Measurements from ENCODE around the gene MAPKAPK2.

MAPKAPK2 gene

DNA sequence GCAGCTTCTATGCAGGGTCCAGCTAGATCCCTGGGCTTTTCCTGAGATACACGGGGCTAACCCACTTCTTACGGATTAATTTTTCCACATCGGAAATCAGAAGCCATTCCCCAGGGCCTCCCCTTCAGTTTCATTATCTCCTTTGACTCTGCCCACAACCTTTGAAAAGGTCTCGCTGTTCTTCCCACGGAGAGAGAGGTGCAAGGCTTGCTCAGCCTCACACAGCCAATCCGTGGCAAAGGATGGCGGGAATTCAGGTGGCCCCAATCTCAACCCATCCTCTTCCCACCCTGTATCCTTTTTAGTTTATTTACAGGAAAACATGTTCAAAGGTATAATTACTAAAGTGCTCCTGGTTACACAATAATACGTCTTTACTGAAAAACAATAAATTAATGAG is 702 bp upstream of the MAPKAPK2 start:
- no peak for DNase-seq (ENCODE audit: low read depth)

DNA sequence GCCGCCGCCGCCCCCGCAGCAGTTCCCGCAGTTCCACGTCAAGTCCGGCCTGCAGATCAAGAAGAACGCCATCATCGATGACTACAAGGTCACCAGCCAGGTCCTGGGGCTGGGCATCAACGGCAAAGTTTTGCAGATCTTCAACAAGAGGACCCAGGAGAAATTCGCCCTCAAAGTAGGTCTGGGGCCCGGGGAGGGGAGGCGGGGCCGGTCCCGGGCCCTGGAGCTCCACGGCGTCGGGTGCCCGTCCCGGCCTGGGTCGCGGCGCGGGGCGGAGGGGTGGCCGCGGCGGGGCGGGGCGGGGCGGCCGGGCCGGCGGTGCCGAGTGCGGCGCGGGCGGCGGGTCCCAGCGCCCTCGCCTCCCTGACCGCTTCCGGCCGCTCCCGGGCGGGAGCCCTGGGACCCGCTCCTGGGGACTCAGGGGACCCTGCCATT is 646 bp downstream of the MAPKAPK2 start:
- DNase-seq (ENCODE audit: low read depth), result peak; percentile 57

DNA sequence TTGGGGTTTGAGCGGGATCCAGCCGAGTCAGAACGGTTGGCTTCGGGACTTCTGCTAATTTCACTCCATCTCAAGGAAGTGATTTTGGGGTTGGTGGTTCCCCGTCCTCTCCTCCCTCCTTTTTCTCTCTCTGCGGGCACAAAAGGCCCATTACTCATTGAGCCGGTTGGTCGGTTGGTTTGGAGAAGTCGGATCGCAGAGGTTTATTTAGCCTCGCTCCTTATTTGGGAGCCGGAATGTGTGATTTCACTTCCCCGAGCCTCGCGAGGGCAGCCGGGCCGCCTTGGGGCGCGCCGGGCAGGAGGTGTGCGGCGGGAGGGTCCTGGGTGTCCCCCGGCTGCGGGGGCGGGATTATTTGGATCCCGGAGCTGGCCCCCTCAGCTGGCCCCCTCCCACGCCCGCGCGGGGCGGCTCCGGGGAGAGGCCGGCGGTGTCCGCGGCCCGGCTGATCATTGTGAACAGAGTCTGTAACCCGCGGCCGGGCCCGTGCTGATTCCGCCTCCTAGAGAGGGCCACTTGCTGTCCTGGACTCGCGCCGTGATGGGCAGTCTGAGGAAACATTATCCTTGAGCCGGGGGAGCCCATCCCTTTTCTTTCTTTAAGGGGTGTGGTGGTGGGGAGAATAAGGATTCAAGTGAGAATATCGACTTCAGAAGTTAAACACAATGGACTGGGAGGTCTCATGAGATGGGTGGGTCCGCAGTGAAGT is 1.2 kb downstream of the MAPKAPK2 start:
- DNase-seq (ENCODE audit: low read depth), result peak; percentile 84

DNA sequence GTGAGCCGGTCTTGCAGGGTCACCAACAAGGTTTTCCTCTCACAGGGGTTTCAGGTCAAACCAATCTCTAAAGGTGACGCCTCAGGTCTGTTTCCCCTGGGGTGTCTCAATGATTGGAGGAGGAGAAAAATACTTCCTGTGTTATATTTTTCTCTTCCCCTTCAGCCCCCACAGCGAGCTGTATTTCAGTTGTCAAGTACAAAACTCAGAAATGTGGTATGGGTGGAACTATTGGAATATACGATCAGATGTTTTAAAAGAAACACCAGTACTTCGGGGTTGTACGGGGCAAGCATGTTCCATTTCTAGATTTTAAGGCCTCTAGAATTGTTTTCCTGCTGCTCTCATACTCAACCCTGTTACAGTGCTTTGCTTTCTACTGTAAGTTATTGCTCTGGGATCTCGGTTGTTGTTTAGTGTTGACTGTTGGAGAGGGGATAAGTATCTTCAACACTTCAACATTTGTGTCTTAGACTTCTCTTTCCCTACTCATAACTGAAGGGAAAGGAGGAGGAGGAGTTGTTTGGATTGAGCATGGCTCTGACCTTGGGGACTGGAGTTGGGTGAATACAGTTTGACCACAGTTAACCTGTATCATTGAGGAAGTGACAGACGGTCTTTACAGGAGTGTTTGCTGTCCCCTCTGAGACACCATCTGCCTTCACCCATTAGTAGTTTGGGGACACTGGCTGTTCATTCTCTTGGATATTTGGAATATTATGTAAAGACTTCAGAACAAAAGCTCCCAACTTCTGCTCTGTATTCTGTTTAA is 2.0 kb downstream of the MAPKAPK2 start:
- peak; percentile 34 for DNase-seq (ENCODE audit: low read depth)

DNA sequence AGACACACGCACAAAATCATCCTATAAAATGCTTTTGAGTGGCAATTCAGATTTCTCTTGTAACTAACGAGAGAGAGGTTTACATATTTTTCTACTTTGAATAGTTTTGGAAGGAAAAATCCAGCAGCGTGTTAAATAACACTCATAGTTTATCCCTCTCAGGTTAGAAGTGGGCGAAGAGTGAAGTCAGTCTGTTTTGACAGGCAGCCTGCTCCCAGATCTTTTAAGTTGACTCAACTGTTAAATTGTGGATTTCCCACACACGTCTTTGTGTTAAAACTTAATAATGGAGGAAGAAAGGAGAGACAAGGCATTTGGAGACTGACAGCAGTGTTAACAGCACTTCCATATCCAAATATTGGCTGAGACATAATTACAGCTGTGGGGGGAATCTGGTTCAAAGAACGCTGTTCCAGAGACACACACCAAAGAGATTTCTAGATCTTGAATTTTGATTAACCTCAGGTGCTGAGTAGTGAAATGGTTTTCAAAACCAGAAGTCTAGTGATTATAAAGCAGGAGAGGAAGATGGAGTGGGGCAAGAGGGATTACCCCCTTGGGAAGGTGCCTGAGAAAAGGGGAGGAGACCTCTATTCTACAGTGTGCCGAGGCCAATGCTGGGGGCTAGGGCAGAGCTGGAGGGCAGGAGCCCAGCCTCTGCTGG is 2.7 kb downstream of the MAPKAPK2 start:
- no peak for DNase-seq (ENCODE audit: low read depth)

DNA sequence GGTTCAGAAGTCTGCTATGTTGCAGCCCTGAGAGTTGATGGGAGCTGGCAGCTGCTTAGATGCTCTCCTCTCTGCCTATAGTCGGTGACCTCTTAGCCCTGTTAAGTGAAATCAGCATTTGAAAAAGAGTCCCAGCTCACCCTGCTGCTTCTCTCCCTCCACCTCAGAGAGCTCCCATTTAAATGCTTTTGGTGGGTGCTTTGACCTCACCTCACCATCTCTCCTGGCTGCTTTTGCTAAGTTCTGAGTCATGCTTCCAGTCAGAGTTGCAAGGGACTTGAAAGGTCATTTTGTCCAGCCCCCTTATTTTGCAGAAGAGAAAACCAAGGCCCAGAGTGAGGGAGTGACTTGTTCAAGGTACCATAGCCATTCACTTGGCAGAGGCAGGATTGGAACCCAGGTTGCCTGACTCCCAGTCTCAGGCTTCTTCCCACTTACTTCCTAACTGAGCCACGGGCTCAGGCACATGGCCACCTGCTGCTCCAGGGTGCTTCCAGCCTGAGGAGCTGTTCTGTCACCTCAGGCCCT is 3.3 kb downstream of the MAPKAPK2 start:
- DNase-seq (ENCODE audit: low read depth), result peak; percentile 74

DNA sequence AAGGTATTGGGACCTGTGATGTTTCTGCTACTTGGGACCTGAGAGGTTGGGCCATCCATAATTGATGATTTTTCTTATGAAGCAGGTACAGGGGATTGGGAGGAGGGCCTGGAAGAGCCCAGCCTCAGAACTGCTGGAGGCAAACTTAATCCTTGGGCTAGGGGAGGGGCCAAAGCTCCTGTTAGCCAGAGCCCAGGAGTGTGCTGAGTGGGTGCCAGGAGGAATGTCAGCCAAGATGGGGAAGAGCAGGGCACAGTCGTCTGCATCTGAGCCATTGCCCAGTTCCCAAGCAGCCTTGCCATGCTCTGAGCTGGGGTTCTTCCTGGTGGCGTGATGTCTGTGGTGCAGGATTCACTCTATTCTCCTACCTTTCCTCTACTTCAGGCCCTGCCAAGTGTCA is 5.8 kb downstream of the MAPKAPK2 start:
- no peak for DNase-seq (ENCODE audit: low read depth)

DNA sequence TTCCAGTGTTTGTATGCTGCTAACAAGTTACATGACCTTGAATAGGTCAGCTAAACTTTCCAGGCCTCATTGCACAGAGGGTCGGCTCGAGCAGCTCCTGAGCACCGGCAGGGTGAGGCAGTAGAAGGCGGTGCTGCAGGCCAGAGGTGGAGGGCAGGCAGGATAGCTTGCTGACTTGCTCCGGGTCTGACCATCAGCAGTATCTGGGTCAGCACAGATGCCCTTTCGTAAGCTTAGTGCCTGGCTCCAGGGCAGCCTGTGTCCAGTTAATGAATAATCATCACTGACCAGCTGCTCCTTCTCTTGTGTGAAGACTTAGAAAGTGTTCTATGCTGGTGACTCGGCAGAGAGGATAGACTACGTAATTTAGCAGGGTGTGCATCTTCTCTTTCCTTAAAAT is 6.9 kb downstream of the MAPKAPK2 start:
- no peak for DNase-seq (ENCODE audit: low read depth)

DNA sequence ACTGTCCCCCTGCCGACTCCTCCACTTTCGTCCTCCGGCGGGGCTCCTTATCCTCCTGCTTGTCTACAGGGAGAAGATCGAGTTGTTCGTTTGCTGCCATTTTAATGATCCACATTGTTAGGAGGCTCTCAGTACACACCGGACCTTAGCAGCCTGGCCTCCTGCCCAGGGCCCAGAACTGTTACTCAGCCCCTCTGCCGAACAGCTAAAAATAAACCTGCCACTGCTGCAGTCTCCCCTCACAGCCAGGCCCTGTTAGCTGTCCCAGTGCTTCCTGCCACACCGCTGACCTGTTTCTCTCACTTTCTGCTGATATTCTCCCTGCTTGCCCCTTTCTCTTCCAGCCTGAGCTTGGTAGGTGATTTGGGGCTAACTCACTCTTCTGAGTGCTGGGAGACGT is 8.3 kb downstream of the MAPKAPK2 start:
- DNase-seq (ENCODE audit: low read depth), result peak; percentile 76

DNA sequence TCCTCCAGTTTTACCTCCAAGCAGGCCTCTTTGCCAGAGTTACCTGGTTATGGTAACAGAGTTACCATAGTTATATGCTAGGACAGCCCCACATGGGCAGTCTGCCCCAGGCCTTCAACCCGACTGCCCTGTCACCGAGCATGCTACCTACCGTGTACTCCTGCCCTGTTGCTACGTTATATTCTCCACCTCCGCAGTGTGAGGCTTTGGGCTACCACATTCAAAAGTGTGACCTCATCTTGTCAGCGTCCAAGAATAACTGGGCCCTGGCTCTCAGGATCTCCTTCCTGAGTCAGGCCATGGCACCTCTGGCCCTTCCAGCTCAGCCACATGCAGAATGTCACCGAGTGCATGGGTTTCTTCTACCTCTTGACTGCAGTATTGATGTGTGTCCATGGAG is 8.9 kb downstream of the MAPKAPK2 start:
- peak; percentile 44 for DNase-seq (ENCODE audit: low read depth)

DNA sequence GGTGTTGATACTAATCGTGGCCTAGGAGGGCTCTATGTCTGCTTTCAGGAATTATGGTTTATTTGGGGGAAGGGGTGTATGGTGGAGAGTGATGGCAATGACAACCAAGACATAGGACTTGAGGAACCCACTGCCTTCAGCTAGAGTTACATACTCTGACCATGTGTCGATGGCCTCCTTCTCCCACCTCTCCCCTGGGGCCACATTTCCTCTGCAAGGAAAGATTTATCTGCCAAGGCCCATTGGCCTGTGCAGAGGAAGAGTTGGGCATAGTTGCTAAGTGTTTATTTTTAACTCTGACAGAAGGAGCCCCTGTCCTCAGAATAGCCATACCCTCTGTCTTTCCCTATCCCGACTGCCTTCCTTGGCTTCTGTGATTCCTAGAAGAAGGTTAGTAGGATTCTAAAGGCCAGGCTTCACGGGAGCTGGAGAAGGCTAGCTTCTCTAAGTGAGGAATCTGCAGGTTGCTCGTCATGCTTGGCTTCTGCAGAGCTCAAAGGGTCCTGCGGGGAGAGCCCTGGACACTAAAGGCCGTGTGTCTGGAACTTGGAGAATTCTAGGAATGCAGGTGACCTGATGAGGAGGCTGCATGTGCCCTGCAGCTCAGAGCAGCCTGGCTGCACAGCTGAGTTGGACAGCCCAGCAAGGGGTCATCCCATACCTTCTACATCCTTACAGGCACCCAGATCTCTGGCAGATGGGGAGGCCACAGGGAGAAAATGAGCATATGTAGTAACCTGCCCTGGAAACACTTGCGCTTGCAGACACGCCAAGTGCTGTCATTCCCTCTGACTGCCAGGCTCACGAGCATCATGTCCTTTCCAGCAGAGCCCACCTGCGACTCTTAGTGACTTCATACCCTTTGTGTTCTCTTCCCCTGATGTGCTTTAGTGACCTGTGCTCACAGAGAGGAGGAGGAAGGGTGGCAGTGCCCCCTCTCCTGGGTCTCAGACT is 9.7 kb downstream of the MAPKAPK2 start:
- DNase-seq (ENCODE audit: low read depth), result no peak

DNA sequence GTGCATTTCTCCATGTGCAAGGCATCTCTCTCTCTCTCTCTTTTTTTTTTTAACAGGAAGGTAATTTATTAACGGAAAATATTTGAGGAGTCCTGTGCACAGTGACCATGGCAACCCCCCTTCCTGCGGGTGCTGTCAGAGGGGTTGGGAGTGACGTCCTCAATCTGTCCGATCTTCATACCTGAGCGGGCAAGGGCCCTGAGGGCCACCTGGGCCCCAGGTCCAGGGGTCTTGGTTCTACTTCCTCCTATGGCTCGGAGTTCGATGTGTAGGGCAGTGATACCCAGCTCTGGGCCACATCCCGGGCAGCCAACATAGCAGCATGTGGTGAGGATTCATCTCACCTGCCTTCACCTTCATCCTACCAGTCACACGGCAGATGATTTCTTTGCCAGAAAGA is 11.0 kb downstream of the MAPKAPK2 start:
- no peak for DNase-seq (ENCODE audit: low read depth)

DNA sequence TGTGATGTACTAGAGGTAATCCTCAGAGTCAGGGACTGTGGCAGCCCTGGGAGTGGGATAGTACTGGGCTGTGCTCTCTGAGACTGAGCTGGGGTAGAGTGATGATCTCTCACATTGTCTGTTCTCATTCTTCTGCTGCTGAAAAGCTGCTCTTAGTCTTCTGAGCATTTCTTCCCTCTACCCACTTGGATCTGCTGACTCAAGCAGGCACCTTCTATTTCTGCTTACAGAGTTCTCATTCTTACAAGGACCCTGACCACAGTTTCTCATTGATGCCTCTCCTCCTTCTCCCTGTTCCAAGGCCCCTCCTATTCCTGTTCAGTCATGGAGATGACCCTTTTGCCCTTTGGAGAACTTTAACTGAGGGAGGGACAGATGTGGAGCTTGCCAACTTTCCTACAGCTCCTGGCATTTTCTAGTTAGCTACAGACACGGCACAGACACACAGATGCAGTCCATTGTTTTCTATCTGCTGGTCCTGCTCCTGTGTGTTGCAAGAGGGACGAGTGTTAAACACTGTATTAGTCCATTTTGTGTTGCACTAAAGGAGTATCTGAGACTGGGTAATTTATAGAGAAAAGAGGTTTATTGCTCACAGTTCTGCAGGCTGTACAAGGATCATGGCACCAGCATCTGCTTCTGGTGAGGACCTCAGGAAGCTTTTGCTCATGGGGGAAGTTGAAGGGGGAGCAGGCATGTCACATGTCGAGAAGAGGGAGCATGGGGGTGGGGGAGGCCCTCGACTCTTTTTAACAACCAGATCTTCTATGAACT is 12.3 kb downstream of the MAPKAPK2 start:
- no peak for DNase-seq (ENCODE audit: low read depth)

DNA sequence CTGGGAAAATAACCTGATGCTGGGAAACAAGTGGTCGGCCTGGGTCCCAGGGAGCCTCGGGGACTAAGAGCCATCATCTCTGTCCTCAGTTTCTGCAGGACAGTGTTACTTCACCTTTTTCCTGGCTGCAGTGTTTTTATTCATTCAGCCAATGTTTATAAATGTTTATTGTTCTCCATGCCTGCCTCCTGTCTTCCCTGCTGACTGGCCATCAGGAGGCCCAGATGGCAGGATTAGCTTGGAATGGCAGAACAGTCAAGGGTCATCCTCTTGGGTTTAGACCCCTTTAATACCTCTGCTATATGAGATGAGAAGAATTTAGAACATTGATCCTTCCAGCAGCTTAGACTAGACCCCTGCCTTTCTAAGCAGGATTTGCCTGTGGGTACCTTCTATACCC is 13.3 kb downstream of the MAPKAPK2 start:
- no peak for DNase-seq (ENCODE audit: low read depth)

DNA sequence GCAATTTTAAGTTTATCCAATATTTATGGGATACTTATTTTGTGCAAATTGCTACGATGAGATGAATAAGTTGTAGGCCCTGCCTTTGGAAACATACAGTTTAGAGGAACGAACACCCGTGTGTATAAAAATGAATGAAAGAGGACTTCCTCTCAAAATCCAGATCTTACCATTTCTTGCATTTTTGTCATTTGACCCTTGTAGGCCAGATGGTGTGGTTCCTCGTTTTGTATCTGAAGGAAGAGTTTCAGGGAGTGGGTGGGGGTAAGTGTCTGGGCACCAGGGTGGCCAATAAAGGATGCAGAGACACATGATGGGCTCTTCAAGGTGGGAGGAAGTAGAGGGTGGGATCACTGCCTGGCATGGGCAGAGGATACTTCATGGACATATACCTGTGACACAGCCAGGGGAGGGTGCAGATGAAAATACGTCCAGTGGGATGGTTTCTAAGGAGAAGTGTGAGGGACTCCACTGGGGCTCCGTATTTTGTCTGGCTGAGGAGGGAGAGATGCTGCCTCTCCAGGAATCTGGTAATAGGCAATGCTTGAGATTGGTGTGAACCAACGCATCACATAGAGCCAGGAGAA is 14.4 kb downstream of the MAPKAPK2 start:
- no peak for DNase-seq (ENCODE audit: low read depth)

DNA sequence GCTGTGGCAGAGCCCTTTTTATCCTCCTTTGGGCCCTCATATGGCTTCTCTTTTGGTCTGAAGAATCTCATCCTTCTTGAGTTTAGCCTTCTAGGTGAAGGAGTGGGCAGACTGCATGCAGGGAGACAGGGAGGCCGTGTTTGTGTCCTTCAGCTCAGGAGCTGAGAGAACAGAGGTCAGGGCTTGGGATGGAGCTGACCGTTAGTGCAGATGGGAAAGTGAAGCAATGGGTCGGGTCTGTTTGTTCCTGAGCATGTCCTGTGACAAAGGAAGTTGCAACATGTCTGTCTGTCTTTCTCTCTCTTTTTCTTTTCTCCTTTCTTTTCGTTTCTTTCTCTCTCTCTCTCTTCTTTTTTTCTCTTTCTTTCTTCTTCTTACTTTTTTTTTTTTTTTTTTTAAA is 14.9 kb downstream of the MAPKAPK2 start:
- no peak for DNase-seq (ENCODE audit: low read depth)

DNA sequence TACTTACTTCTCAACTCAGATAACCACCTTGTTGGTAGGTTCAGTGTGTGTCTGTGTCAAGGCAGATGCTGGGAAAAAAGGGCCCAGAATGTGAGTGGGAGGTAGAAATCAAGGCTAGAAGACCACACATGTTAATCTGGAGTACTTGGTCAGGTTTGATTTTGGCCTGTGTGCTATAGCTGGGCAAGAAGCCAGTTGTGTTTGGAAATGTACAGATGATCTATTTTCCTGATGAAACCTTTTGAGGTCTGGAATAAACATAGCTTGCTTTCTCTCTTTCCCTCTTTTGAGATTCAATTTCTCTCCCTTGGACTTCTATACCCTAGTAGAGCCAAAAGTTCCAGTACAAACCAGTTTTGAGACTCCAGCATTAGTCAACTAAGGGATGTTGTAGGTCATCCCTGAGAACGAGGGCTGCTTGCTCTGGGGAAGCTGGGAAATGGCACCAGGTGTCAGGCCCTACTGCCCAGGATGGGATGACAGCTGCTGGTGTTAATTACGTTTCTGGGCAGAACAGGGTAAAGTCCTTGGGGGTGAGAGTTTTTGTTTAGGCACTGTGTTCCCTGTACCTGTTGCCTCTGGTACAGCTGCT is 15.8 kb downstream of the MAPKAPK2 start:
- no peak for DNase-seq (ENCODE audit: low read depth)

DNA sequence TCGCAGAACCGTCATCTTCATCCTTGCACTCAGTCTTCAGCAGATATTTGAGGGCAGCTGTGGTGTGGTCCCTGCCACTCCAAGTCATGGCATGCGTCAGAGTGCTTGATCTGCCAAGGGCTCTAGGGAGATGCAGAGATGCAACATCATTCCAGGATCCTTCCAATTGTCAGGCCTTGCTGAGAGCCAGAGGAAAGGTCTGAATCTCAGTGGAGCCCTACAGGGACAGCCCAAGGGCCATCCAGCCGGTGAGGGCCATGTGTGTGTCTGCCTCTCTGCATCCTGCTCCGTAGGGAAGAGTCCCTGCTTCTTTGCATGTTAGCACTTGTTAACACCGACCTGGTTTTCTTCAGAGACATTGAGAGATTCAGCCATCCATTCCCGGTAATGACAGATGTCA is 17.6 kb downstream of the MAPKAPK2 start:
- no peak for DNase-seq (ENCODE audit: low read depth)

DNA sequence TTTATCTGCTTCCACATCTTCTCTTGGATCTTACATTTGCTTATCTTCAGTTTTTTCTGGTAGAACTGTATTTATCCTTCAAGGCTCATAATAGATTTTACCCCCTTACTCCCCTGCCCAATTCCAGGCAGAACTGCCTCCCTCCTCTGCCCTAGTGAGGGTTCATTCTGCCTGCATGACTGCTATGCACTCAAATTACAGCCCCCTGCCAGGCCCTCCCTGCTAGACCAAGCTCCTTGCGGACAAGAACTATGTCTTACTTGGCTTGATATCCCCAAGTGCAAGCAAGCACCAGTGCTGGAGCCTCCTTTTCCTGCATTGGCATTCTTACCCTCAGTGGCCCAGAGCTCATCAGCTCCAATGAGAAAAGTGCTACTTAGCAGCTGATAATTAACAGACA is 18.1 kb downstream of the MAPKAPK2 start:
- no peak for DNase-seq (ENCODE audit: low read depth)

DNA sequence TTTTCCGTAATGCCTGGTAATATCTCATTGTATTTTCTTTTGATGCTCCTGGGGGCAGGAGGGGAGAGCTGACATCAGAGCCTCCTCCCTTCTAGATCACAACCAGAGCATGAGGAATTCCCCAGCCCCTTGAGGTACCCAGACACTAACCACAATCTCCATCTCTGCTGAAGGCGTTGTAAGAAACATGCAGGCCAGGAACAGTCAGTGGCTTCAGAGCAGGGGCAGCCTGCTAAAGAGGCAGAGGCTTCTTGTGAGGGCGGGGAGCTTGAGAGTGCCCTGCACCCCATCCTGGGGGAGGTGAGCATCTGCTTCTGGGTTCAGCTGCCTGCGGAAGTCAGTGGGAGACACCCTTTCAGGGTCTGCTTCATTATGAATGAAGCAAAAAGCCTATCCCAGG is 19.0 kb downstream of the MAPKAPK2 start:
- no peak for DNase-seq (ENCODE audit: low read depth)

Measured in ELR (cell line).